ENCODE measurements around the gene AP1M1.

The AP1M1 gene

DNA sequence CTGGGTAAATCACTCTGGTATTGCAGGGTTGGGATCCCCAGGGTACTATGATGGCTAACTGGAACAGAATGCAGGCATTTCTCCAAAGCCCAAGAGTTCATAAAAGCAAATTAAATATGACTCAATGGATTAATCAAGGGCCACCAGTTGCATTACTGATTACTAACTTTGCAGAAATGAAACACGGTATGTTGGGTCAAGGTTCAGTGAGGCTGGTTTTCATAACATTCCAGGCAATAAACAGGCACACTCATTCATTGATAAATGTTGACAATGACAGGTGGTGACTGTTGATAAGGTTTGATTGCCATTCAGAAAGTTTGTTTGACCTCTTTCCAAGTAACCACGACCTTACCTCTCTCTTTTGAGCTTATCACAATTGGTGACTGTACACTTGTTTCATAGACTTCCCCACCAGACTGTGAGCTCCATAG is 506 bp upstream of the AP1M1 start (continued):
- TF ChIP-seq, protein P1, sequence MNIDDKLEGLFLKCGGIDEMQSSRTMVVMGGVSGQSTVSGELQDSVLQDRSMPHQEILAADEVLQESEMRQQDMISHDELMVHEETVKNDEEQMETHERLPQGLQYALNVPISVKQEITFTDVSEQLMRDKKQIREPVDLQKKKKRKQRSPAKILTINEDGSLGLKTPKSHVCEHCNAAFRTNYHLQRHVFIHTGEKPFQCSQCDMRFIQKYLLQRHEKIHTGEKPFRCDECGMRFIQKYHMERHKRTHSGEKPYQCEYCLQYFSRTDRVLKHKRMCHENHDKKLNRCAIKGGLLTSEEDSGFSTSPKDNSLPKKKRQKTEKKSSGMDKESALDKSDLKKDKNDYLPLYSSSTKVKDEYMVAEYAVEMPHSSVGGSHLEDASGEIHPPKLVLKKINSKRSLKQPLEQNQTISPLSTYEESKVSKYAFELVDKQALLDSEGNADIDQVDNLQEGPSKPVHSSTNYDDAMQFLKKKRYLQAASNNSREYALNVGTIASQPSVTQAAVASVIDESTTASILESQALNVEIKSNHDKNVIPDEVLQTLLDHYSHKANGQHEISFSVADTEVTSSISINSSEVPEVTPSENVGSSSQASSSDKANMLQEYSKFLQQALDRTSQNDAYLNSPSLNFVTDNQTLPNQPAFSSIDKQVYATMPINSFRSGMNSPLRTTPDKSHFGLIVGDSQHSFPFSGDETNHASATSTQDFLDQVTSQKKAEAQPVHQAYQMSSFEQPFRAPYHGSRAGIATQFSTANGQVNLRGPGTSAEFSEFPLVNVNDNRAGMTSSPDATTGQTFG (tag by site-specific recombination; IDR thresholded peaks at IDR 0.05; ENCODE audit: borderline replicate concordance), result no peak
- peak; percentile 98 for TF ChIP-seq SCRT2 (tag by site-specific recombination; IDR thresholded peaks at IDR 0.05)

DNA sequence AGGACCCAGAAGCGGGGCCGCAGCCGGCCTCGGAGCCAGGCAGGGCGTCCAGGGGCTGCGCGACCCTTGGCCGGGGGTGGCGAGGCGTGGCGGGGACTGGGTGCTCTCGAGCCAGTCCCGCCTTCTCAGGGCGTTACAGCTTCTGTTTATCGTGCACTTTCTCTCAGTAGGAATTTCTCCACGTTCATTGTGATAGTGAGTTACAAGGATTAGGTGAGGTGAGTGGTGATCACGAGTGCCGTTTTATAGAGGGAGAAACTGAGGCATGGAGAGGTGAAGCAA is 600 bp downstream of the AP1M1 start:
- Histone ChIP-seq H3K36me3 (ENCODE audit: control insufficient read depth in 2 of 2, insufficient read depth in 1 of 2, low read length in 2 of 2) (peaks cover 5 to 42% of the 10 kb centered on the region in 2 experiments), H3K4me3 (ENCODE audit: low read depth, low read length) (peak overlapping the region; percentile 78), H3K9me3 (ENCODE audit: control insufficient read depth, insufficient read depth, low read depth, low read length) (no peaks in the 10 kb centered on the region), H3K27ac (ENCODE audit: extremely low read depth, low read depth, low read length) (no peak overlapping the region; the same call in 1 of the 2 replicates), H3K4me1 (ENCODE audit: control insufficient read depth, insufficient read depth, low read length) (peaks cover 5% of the 10 kb centered on the region; the same call in 1 of the 2 replicates)
- POLR2A ChIA-PET, result interaction anchor here (0.7 to 1.4 kb wide), 4 partner anchors 13 to 157 kb away, joined by 4 to 27 read pairs (median 8); partner anchors contain the start of gene FAM32A
- TF ChIP-seq, protein P2, sequence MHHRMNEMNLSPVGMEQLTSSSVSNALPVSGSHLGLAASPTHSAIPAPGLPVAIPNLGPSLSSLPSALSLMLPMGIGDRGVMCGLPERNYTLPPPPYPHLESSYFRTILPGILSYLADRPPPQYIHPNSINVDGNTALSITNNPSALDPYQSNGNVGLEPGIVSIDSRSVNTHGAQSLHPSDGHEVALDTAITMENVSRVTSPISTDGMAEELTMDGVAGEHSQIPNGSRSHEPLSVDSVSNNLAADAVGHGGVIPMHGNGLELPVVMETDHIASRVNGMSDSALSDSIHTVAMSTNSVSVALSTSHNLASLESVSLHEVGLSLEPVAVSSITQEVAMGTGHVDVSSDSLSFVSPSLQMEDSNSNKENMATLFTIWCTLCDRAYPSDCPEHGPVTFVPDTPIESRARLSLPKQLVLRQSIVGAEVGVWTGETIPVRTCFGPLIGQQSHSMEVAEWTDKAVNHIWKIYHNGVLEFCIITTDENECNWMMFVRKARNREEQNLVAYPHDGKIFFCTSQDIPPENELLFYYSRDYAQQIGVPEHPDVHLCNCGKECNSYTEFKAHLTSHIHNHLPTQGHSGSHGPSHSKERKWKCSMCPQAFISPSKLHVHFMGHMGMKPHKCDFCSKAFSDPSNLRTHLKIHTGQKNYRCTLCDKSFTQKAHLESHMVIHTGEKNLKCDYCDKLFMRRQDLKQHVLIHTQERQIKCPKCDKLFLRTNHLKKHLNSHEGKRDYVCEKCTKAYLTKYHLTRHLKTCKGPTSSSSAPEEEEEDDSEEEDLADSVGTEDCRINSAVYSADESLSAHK (tag by site-specific recombination; IDR thresholded peaks at IDR 0.05), result no peak
- TF ChIP-seq ZNF701 (tag by site-specific recombination; IDR thresholded peaks at IDR 0.05) (no peak), ZNF354C (tag by site-specific recombination; IDR thresholded peaks at IDR 0.05; ENCODE audit: borderline replicate concordance, low read depth) (no peak), ZNF777 (tag by site-specific recombination; IDR thresholded peaks at IDR 0.05; ENCODE audit: borderline replicate concordance) (no peak), ZNF335 (tag by site-specific recombination; conservative IDR thresholded peaks at IDR 0.05) (no peak), ZBTB48 (tag by site-specific recombination; IDR thresholded peaks at IDR 0.05) (no peak), SCRT1 (tag by site-specific recombination; IDR thresholded peaks at IDR 0.05; ENCODE audit: borderline replicate concordance) (no peak)
- TF ChIP-seq, protein P3, sequence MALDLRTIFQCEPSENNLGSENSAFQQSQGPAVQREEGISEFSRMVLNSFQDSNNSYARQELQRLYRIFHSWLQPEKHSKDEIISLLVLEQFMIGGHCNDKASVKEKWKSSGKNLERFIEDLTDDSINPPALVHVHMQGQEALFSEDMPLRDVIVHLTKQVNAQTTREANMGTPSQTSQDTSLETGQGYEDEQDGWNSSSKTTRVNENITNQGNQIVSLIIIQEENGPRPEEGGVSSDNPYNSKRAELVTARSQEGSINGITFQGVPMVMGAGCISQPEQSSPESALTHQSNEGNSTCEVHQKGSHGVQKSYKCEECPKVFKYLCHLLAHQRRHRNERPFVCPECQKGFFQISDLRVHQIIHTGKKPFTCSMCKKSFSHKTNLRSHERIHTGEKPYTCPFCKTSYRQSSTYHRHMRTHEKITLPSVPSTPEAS (tag by site-specific recombination; IDR thresholded peaks at IDR 0.05), result no peak
- TF ChIP-seq, protein P1 (tag by site-specific recombination; IDR thresholded peaks at IDR 0.05; ENCODE audit: borderline replicate concordance), result no peak
- TF ChIP-seq, protein P4, sequence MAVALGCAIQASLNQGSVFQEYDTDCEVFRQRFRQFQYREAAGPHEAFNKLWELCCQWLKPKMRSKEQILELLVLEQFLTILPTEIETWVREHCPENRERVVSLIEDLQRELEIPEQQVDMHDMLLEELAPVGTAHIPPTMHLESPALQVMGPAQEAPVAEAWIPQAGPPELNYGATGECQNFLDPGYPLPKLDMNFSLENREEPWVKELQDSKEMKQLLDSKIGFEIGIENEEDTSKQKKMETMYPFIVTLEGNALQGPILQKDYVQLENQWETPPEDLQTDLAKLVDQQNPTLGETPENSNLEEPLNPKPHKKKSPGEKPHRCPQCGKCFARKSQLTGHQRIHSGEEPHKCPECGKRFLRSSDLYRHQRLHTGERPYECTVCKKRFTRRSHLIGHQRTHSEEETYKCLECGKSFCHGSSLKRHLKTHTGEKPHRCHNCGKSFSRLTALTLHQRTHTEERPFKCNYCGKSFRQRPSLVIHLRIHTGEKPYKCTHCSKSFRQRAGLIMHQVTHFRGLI (tag by site-specific recombination; IDR thresholded peaks at IDR 0.05), result no peak
- TF ChIP-seq, protein P5, sequence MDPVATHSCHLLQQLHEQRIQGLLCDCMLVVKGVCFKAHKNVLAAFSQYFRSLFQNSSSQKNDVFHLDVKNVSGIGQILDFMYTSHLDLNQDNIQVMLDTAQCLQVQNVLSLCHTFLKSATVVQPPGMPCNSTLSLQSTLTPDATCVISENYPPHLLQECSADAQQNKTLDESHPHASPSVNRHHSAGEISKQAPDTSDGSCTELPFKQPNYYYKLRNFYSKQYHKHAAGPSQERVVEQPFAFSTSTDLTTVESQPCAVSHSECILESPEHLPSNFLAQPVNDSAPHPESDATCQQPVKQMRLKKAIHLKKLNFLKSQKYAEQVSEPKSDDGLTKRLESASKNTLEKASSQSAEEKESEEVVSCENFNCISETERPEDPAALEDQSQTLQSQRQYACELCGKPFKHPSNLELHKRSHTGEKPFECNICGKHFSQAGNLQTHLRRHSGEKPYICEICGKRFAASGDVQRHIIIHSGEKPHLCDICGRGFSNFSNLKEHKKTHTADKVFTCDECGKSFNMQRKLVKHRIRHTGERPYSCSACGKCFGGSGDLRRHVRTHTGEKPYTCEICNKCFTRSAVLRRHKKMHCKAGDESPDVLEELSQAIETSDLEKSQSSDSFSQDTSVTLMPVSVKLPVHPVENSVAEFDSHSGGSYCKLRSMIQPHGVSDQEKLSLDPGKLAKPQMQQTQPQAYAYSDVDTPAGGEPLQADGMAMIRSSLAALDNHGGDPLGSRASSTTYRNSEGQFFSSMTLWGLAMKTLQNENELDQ (tag by site-specific recombination; IDR thresholded peaks at IDR 0.05; ENCODE audit: low read depth), result no peak
- TF ChIP-seq, protein P6, sequence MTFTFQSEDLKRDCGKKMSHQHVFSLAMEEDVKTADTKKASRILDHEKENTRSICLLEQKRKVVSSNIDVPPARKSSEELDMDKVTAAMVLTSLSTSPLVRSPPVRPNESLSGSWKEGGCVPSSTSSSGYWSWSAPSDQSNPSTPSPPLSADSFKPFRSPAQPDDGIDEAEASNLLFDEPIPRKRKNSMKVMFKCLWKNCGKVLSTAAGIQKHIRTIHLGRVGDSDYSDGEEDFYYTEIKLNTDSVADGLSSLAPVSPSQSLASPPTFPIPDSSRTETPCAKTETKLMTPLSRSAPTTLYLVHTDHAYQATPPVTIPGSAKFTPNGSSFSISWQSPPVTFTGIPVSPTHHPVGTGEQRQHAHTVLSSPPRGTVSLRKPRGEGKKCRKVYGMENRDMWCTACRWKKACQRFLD (tag by site-specific recombination; IDR thresholded peaks at IDR 0.05), result no peak
- TF ChIP-seq, protein P7, sequence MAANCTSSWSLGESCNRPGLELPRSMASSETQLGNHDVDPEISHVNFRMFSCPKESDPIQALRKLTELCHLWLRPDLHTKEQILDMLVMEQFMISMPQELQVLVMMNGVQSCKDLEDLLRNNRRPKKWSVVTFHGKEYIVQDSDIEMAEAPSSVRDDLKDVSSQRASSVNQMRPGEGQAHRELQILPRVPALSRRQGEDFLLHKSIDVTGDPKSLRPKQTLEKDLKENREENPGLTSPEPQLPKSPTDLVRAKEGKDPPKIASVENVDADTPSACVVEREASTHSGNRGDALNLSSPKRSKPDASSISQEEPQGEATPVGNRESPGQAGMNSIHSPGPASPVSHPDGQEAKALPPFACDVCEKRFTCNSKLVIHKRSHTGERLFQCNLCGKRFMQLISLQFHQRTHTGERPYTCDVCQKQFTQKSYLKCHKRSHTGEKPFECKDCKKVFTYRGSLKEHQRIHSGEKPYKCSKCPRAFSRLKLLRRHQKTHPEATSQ (tag by site-specific recombination; IDR thresholded peaks at IDR 0.05), result no peak
- CTCF ChIA-PET, result interaction anchor here (0.6 to 2.1 kb wide), 4 partner anchors 13 to 360 kb away, joined by 3 to 6 read pairs (median 4); partner anchors contain the start of gene FAM32A

Data from HEK293 (cell line).